Colonic mucosa (tissue), 4 donors: ENCODE results near the gene DISC1. TPM values are rescaled to one million over a fixed set of nuclear protein-coding genes. Genes with fewer than 3 reads are reported as not detected.
A peak's percentile ranks its signal among the peaks of the same experiment; 100 is the strongest.
"Not testable (repeated sequence)": the region's sequence is repeated elsewhere in the genome, so short reads cannot be mapped to it uniquely, and the experiment has no call there.

Source experiments
- DNase-seq: peaks from one replicate; pipeline ENCODE4 v3.0.0-alpha.2; 2020
- H3K27ac ChIP-seq: fragments of 200-600 bp; one replicate; pipeline ENCODE4 v1.8.0; 2021
- H3K27me3 ChIP-seq: fragments of 200-600 bp; one replicate; pipeline ENCODE4 v1.8.0; 2021
- H3K36me3 ChIP-seq: fragments of 200-600 bp; one replicate; pipeline ENCODE4 v1.8.0; 2021
- H3K4me1 ChIP-seq: fragments of 200-600 bp; one replicate; pipeline ENCODE4 v1.8.0; 2021; ENCODE audit warnings: mild to moderate bottlenecking
- H3K4me3 ChIP-seq: fragments of 200-600 bp; one replicate; pipeline ENCODE4 v1.8.0; 2021
- H3K9ac ChIP-seq, 2 donors: one replicate each; pipeline ENCODE4 v1.7.0; 2013; ENCODE audit warnings: control low read depth in 2 of 2, low read depth in 2 of 2, low read length in 2 of 2
- H3K9me3 ChIP-seq: fragments of 200-600 bp; one replicate; pipeline ENCODE4 v1.8.0; 2021
- CTCF ChIP-seq: fragments of 200-600 bp; IDR thresholded peaks from one replicate; pipeline ENCODE4 v1.8.0; 2022; ENCODE audit warnings: antibody characterized with exemption, mild to moderate bottlenecking
- intact Hi-C: fragments of 100-400 bp; cut with DNase I; formaldehyde crosslinking; loops from one replicate; pipeline ENCODE4 v1.14.1; 2022
- total RNA-seq, 2 donors: library from RNA; stranded (reverse); fragmentation: NEBNext Ultra II Directional in 1 of 2; extraction: Animal tissue kit (Norgen Biotek cat#: 25700) in 1 of 2; gene quantifications; one replicate each; pipeline ENCODE4 v1.2.1, GENCODE V29; 2021
- donor health status: healthy.
- donor health status: DM: no; HTN: no; CAD: no.
- donor health status: DM: no; HTN: no; CAD: no.

DISC1 gene
- total RNA-seq, 2 donors from 2014 or later = 3.4 to 5.3 TPM

GRCh38 chr1:231643935-231644237 is 17.3 kb downstream of the DISC1 start:
- intact Hi-C loops = no loop called here
- Histone ChIP-seq H3K9me3 (no peaks in the 10 kb centered on the region), H3K27ac (no peak overlapping the region), H3K27me3 (no peaks in the 10 kb centered on the region), H3K4me1 (no peaks in the 10 kb centered on the region), H3K4me3 (no peak overlapping the region), H3K9ac (no peak overlapping the region), H3K36me3 (no peaks in the 10 kb centered on the region)
- DNase-seq = no peak
- no peak for TF ChIP-seq CTCF

- H3K4me3 ChIP-seq, H3K4me1 ChIP-seq, H3K9me3 ChIP-seq, H3K27ac ChIP-seq, intact Hi-C loops, H3K27me3 ChIP-seq, H3K9ac ChIP-seq, DNase-seq, H3K36me3 ChIP-seq: not testable (repeated sequence)
These were observed 19.0 kb downstream of the DISC1 start for GRCh38 chr1:231645634-231646033.

GRCh38 chr1:231646165-231646564 is 19.6 kb downstream of the DISC1 start:
- H3K9me3 ChIP-seq, H3K4me3 ChIP-seq, H3K27me3 ChIP-seq, H3K9ac ChIP-seq, H3K27ac ChIP-seq, intact Hi-C loops, H3K4me1 ChIP-seq, H3K36me3 ChIP-seq, DNase-seq: not testable (repeated sequence)

- peak; percentile 46 for DNase-seq
These were observed 25.2 kb downstream of the DISC1 start for GRCh38 chr1:231651621-231652260.

GRCh38 chr1:231653632-231654031 is 27.0 kb downstream of the DISC1 start:
- intact Hi-C loops = no loop called here
- H3K27me3 ChIP-seq = no peaks in the 10 kb centered on the region

More at GRCh38 chr1:231651621-231652260, 25.2 kb downstream of the DISC1 start:
- H3K27ac ChIP-seq, H3K27me3 ChIP-seq, H3K4me1 ChIP-seq, H3K4me3 ChIP-seq, H3K36me3 ChIP-seq, H3K9me3 ChIP-seq, intact Hi-C loops, H3K9ac ChIP-seq: not testable (repeated sequence)

GRCh38 chr1:231656741-231657140 is 30.2 kb downstream of the DISC1 start:
- H3K27ac ChIP-seq = no peak overlapping the region
- H3K4me3 ChIP-seq = no peak overlapping the region
- no peaks in the 10 kb centered on the region for H3K4me1 ChIP-seq
- no peak overlapping the region for H3K9ac ChIP-seq
- TF ChIP-seq CTCF = no peak
- H3K36me3 ChIP-seq = no peaks in the 10 kb centered on the region
- intact Hi-C loops = no loop called here
- no peaks in the 10 kb centered on the region for H3K9me3 ChIP-seq
- DNase-seq = no peak
- no peaks in the 10 kb centered on the region for H3K27me3 ChIP-seq

More at GRCh38 chr1:231653632-231654031, 27.0 kb downstream of the DISC1 start:
- no peaks in the 10 kb centered on the region for H3K36me3 ChIP-seq
- H3K4me3 ChIP-seq = no peak overlapping the region
- H3K4me1 ChIP-seq = no peaks in the 10 kb centered on the region
- no peak for TF ChIP-seq CTCF
- no peaks in the 10 kb centered on the region for H3K9me3 ChIP-seq
- H3K9ac ChIP-seq = no peak overlapping the region
- H3K27ac ChIP-seq = no peak overlapping the region
- DNase-seq = no peak

GRCh38 chr1:231658223-231658622 is 31.6 kb downstream of the DISC1 start:
- H3K4me1 ChIP-seq, H3K9ac ChIP-seq, H3K4me3 ChIP-seq, H3K27ac ChIP-seq, DNase-seq, intact Hi-C loops, H3K9me3 ChIP-seq, H3K36me3 ChIP-seq, H3K27me3 ChIP-seq: not testable (repeated sequence)
